Fibroblast of mammary gland (primary cell): ENCODE results near the gene CARD14.
"Not testable (repeated sequence)": the region's sequence is repeated elsewhere in the genome, so short reads cannot be mapped to it uniquely, and the experiment has no call there.

ENCODE experiments used
- DNase-seq: peaks from one replicate; pipeline ENCODE4 v3.0.0-alpha.2; 2010; ENCODE audit warnings: low read depth
- H3K4me3 ChIP-seq: 2 replicates; pipeline ENCODE4 v1.5.1; 2011; ENCODE audit warnings: low read depth, mild to moderate bottlenecking, low read length, moderate library complexity; ENCODE audit not compliant: control insufficient read depth
- CTCF ChIP-seq: conservative IDR thresholded peaks from 2 replicates; pipeline ENCODE4 v1.5.1; 2011; ENCODE audit warnings: low read depth, low read length, inconsistent platforms; ENCODE audit not compliant: control insufficient read depth, insufficient read depth

Gene CARD14

GRCh38 chr17:80254396-80255251, 84.8 kb downstream of the CARD14 start:
- peak; percentile 88 for DNase-seq
- no peak overlapping the region for H3K4me3 ChIP-seq
- no peak for TF ChIP-seq CTCF

GRCh38 chr17:80256034-80256350, 86.2 kb downstream of the CARD14 start:
- no peak overlapping the region for H3K4me3 ChIP-seq
- no peak for TF ChIP-seq CTCF
- no peak for DNase-seq

- no peak for DNase-seq
- H3K4me3 ChIP-seq, result no peak overlapping the region
- TF ChIP-seq CTCF, result no peak
These were observed 87.9 kb downstream of the CARD14 start for GRCh38 chr17:80257716-80258213.

- DNase-seq, result not testable (repeated sequence)
These were observed 88.5 kb downstream of the CARD14 start for GRCh38 chr17:80258296-80258695.

More at GRCh38 chr17:80258296-80258695, 88.5 kb downstream of the CARD14 start:
- H3K4me3 ChIP-seq, result not testable (repeated sequence)
